HL-60 (cell line): ENCODE measurements around the gene IL1RAPL1.

Source experiments
- POLR2AphosphoS5 ChIP-seq: IDR thresholded peaks from 2 replicates; pipeline ENCODE4 v1.6.1; 2012; ENCODE audit warnings: low read depth
- TF ChIP-seq, protein P1 (sequence below): IDR thresholded peaks from one replicate; pipeline ENCODE4 v1.5.1; 2011; ENCODE audit warnings: low read length, control low read depth, inconsistent platforms; ENCODE audit not compliant: insufficient read depth
- TF ChIP-seq, protein P2 (sequence below): IDR thresholded peaks from 2 replicates; pipeline ENCODE4 v1.6.1; 2012; ENCODE audit warnings: low read depth; ENCODE audit not compliant: insufficient replicate concordance

DNA sequence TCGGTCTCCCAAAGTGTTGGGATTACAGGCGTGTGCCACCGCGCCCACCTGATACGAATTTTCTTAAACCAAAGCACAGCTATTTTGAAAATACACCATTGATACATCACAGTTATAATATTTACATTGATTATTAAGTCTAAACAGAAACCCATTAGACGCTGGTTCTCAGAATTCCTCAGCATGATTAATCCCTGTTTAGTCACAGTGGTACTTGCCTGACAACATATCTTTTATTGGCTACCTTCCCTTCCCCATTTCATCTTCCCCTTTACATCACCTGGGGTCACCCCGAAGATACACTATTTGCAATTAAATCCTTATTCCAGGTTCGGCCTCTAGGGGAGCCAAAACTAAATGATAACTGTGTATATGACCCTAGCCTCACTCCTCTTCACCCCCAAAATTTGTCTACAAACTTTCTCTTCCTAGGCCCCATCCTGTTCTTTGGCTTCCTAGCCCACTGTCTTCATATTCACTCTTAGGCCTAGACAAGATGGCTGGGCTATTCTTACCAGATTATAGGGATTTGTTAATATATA, 36.8 kb upstream of the IL1RAPL1 start:
- TF ChIP-seq, protein P1, sequence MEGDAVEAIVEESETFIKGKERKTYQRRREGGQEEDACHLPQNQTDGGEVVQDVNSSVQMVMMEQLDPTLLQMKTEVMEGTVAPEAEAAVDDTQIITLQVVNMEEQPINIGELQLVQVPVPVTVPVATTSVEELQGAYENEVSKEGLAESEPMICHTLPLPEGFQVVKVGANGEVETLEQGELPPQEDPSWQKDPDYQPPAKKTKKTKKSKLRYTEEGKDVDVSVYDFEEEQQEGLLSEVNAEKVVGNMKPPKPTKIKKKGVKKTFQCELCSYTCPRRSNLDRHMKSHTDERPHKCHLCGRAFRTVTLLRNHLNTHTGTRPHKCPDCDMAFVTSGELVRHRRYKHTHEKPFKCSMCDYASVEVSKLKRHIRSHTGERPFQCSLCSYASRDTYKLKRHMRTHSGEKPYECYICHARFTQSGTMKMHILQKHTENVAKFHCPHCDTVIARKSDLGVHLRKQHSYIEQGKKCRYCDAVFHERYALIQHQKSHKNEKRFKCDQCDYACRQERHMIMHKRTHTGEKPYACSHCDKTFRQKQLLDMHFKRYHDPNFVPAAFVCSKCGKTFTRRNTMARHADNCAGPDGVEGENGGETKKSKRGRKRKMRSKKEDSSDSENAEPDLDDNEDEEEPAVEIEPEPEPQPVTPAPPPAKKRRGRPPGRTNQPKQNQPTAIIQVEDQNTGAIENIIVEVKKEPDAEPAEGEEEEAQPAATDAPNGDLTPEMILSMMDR: no peak
- no peak for TF ChIP-seq POLR2AphosphoS5
- TF ChIP-seq, protein P2, sequence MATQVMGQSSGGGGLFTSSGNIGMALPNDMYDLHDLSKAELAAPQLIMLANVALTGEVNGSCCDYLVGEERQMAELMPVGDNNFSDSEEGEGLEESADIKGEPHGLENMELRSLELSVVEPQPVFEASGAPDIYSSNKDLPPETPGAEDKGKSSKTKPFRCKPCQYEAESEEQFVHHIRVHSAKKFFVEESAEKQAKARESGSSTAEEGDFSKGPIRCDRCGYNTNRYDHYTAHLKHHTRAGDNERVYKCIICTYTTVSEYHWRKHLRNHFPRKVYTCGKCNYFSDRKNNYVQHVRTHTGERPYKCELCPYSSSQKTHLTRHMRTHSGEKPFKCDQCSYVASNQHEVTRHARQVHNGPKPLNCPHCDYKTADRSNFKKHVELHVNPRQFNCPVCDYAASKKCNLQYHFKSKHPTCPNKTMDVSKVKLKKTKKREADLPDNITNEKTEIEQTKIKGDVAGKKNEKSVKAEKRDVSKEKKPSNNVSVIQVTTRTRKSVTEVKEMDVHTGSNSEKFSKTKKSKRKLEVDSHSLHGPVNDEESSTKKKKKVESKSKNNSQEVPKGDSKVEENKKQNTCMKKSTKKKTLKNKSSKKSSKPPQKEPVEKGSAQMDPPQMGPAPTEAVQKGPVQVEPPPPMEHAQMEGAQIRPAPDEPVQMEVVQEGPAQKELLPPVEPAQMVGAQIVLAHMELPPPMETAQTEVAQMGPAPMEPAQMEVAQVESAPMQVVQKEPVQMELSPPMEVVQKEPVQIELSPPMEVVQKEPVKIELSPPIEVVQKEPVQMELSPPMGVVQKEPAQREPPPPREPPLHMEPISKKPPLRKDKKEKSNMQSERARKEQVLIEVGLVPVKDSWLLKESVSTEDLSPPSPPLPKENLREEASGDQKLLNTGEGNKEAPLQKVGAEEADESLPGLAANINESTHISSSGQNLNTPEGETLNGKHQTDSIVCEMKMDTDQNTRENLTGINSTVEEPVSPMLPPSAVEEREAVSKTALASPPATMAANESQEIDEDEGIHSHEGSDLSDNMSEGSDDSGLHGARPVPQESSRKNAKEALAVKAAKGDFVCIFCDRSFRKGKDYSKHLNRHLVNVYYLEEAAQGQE: no peak
